ENCODE results near the gene PRKCA. TPM values are rescaled to one million over a fixed set of nuclear protein-coding genes. Genes with fewer than 3 reads are reported as not detected.

The PRKCA gene
- total and polyA plus RNA-seq, 4 donors, result 3.0 to 14.1 (median 5.4) TPM

DNA sequence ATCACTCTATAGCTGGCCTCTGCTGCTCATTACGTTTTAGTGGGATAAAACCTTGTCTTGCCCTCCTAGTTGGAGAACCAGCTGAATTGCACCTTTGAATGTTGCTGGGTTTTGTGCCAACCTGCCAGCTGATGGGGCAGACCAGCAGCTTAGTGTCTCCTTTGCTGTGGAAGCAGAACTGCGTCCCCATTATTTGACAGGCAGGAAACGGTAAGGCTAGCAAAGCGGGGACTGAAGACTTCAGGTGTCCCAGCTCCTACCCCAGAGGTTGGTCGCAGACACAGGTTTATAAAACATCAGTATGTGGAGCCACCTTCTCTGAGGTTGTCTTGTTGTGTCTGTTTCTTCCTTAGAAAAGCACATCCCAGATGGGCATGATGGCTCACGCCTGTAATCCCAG is 158.1 kb downstream of the PRKCA start:
- DNase-seq (ENCODE audit: low spot score), result no peak
- Histone ChIP-seq H3K4me3 (ENCODE audit: low read depth in 1 of 3, low read length in 3 of 3) (no peak overlapping the region), H3K27me3 (ENCODE audit: control insufficient read depth in 4 of 4, insufficient read depth in 4 of 4, low read length in 3 of 4) (no peaks in the 10 kb centered on the region), H3K27ac (ENCODE audit: low read depth in 1 of 2, low read length in 2 of 2) (no peak overlapping the region), H3K36me3 (ENCODE audit: control insufficient read depth in 4 of 4, insufficient read depth in 3 of 4, low read depth in 1 of 4, low read length in 3 of 4) (no peaks in the 10 kb centered on the region), H3K9ac (ENCODE audit: low read depth in 1 of 2, low read length in 2 of 2) (no peak overlapping the region), H3K4me1 (ENCODE audit: control insufficient read depth in 4 of 4, insufficient read depth in 4 of 4, low read length in 3 of 4) (peaks cover 9 to 27% (median 13%) of the 10 kb centered on the region in 4 donors), H3K9me3 (ENCODE audit: control insufficient read depth in 4 of 4, low read length in 3 of 4) (no peaks in the 10 kb centered on the region)
- no peak for TF ChIP-seq FOXA1 (IDR thresholded peaks at IDR 0.05)
- TF ChIP-seq YY1 (IDR thresholded peaks at IDR 0.05), result no peak
- TF ChIP-seq RAD21 (IDR thresholded peaks at IDR 0.05), result no peak
- TF ChIP-seq NR2F2 (IDR thresholded peaks at IDR 0.05), result no peak
- TF ChIP-seq, protein P1, sequence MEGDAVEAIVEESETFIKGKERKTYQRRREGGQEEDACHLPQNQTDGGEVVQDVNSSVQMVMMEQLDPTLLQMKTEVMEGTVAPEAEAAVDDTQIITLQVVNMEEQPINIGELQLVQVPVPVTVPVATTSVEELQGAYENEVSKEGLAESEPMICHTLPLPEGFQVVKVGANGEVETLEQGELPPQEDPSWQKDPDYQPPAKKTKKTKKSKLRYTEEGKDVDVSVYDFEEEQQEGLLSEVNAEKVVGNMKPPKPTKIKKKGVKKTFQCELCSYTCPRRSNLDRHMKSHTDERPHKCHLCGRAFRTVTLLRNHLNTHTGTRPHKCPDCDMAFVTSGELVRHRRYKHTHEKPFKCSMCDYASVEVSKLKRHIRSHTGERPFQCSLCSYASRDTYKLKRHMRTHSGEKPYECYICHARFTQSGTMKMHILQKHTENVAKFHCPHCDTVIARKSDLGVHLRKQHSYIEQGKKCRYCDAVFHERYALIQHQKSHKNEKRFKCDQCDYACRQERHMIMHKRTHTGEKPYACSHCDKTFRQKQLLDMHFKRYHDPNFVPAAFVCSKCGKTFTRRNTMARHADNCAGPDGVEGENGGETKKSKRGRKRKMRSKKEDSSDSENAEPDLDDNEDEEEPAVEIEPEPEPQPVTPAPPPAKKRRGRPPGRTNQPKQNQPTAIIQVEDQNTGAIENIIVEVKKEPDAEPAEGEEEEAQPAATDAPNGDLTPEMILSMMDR (IDR thresholded peaks at IDR 0.05; ENCODE audit: low read depth, low read length, missing input control), result no peak
- no peak for TF ChIP-seq HNF4G (IDR thresholded peaks at IDR 0.05)
- TF ChIP-seq, protein P2, sequence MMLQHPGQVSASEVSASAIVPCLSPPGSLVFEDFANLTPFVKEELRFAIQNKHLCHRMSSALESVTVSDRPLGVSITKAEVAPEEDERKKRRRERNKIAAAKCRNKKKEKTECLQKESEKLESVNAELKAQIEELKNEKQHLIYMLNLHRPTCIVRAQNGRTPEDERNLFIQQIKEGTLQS (IDR thresholded peaks at IDR 0.05), result no peak
- TF ChIP-seq EGR1 (IDR thresholded peaks at IDR 0.05; ENCODE audit: low read depth in 2 of 2), result no peak
- no peak for TF ChIP-seq JUND (IDR thresholded peaks at IDR 0.05)
- TF ChIP-seq HNF4A (conservative IDR thresholded peaks at IDR 0.05), result no peak
- no peak for TF ChIP-seq RXRA (IDR thresholded peaks at IDR 0.05)
- TF ChIP-seq FOXA2 (IDR thresholded peaks at IDR 0.05), result no peak
- TF ChIP-seq, protein P3, sequence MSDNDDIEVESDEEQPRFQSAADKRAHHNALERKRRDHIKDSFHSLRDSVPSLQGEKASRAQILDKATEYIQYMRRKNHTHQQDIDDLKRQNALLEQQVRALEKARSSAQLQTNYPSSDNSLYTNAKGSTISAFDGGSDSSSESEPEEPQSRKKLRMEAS (IDR thresholded peaks at IDR 0.05), result no peak
- TF ChIP-seq SP1 (IDR thresholded peaks at IDR 0.05), result no peak
- TF ChIP-seq TAF1 (conservative IDR thresholded peaks at IDR 0.05), result no peak
- TF ChIP-seq GABPA (IDR thresholded peaks at IDR 0.05 in 1 of 2, conservative IDR thresholded peaks at IDR 0.05 in 1 of 2), result no peak
- TF ChIP-seq, protein P4, sequence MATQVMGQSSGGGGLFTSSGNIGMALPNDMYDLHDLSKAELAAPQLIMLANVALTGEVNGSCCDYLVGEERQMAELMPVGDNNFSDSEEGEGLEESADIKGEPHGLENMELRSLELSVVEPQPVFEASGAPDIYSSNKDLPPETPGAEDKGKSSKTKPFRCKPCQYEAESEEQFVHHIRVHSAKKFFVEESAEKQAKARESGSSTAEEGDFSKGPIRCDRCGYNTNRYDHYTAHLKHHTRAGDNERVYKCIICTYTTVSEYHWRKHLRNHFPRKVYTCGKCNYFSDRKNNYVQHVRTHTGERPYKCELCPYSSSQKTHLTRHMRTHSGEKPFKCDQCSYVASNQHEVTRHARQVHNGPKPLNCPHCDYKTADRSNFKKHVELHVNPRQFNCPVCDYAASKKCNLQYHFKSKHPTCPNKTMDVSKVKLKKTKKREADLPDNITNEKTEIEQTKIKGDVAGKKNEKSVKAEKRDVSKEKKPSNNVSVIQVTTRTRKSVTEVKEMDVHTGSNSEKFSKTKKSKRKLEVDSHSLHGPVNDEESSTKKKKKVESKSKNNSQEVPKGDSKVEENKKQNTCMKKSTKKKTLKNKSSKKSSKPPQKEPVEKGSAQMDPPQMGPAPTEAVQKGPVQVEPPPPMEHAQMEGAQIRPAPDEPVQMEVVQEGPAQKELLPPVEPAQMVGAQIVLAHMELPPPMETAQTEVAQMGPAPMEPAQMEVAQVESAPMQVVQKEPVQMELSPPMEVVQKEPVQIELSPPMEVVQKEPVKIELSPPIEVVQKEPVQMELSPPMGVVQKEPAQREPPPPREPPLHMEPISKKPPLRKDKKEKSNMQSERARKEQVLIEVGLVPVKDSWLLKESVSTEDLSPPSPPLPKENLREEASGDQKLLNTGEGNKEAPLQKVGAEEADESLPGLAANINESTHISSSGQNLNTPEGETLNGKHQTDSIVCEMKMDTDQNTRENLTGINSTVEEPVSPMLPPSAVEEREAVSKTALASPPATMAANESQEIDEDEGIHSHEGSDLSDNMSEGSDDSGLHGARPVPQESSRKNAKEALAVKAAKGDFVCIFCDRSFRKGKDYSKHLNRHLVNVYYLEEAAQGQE (IDR thresholded peaks at IDR 0.05), result no peak
- TF ChIP-seq, protein P5, sequence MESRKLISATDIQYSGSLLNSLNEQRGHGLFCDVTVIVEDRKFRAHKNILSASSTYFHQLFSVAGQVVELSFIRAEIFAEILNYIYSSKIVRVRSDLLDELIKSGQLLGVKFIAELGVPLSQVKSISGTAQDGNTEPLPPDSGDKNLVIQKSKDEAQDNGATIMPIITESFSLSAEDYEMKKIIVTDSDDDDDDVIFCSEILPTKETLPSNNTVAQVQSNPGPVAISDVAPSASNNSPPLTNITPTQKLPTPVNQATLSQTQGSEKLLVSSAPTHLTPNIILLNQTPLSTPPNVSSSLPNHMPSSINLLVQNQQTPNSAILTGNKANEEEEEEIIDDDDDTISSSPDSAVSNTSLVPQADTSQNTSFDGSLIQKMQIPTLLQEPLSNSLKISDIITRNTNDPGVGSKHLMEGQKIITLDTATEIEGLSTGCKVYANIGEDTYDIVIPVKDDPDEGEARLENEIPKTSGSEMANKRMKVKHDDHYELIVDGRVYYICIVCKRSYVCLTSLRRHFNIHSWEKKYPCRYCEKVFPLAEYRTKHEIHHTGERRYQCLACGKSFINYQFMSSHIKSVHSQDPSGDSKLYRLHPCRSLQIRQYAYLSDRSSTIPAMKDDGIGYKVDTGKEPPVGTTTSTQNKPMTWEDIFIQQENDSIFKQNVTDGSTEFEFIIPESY (IDR thresholded peaks at IDR 0.05), result no peak
- WGBS, result 79% methylated on average over 6 of the region's 6 CpGs

Measured in liver (tissue), 9 donors.